ENCODE measurements around the gene CEP20.
A peak's percentile ranks its signal among the peaks of the same experiment; 100 is the strongest.
"Not testable (repeated sequence)": the region's sequence is repeated elsewhere in the genome, so short reads cannot be mapped to it uniquely, and the experiment has no call there.

Gene CEP20

GRCh38 chr16:15864939-15865338, 23.5 kb downstream of the CEP20 start:
- DNase-seq: no peak
- intact Hi-C loops (cut with DNase I): no loop called here

- intact Hi-C loops (cut with DNase I): no loop called here
- no peak for DNase-seq
These were observed 26.4 kb downstream of the CEP20 start for GRCh38 chr16:15861996-15862395.

GRCh38 chr16:15858921-15859668, 29.3 kb downstream of the CEP20 start:
- DNase-seq: no peak
- intact Hi-C loops (cut with DNase I): no loop called here

DNA sequence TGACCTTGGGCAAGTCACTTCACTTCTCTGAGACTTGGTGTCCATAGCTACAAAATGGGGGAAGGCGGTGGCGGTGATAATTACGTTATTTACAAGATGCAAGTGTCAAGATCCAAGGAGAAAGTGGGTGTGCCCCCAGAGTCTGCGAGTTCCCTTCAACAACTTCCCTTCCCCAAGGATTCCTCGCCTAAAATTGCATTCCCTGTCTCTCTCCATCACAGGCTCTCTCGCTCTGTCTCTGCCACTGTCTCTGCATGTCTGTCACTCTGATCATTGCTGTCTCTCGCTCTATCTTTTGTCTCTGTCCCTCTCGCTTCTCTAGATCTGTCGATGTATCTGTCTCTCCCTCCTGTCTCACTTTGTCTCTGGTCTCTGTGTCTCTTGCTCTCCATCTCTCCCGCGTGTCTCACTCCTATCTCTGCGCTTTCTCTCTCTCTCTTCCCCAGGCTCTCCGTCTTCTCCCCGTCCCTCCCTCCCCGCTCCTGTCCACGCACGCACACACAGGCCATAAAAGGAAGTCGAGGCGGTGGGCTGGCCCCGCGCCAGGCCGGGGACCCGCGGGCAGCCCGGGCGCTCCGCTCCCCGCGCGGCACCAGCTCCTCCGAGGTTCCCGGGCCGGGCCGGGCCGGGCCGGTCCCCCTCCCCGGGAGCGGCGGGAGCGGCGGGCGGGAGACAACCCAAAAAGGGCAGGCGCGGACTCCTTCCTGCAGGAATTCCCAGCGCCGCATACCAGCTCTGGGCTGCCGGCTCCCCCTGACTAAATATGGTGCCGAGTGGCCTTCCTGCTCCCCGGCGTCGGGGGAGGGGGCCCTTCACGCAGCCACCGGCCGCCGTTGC, 30.5 kb downstream of the CEP20 start:
- intact Hi-C loops (cut with DNase I): no loop called here
- DNase-seq: peak in 6 of 10 donors; percentile 6 to 85 (median 18)

DNA sequence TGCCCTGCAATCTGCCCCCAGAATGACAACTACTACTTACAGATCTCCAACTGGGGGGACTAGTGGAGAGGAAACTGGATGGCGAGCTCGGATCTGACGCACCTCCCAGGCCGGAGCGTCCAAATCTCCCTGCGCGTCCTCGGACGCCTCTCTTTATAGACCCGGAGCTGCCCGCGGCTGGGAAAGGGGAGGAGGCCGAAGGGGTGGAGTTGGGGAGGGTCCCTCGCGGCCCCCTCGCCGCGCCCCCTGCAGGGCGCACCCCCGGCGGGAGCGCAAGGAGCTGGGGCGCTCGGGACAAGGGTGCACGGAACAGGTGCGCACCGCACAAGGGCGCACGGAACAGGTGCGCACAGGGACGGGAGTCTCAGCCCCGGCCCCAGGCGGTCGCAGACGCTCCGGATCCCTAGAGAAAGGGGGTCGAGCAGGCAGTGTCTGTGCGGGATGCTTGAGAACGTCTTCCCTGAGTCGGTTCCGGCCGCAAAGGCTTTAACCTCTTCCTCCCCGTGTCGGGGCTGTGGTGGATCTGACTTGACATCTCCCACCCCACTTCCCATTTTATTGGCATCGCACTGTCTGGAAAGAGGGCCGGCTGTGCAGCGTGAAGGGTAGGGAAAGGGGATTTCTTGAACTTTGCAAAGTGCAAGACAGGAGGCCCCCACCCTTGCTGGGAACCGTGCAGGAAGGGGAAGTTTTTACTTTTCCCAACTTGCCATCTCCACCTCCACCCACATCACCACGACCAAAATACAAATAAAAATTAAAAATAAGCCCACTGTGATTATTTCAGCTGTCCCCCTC, 31.3 kb downstream of the CEP20 start, which contains the start of gene MYH11:
Gene MYH11, minus strand, starts transcription at position 128 of the 798 bp plus-strand sequence. CDS start 18,776 bp downstream, outside the sequence.
- no peak for DNase-seq

DNA sequence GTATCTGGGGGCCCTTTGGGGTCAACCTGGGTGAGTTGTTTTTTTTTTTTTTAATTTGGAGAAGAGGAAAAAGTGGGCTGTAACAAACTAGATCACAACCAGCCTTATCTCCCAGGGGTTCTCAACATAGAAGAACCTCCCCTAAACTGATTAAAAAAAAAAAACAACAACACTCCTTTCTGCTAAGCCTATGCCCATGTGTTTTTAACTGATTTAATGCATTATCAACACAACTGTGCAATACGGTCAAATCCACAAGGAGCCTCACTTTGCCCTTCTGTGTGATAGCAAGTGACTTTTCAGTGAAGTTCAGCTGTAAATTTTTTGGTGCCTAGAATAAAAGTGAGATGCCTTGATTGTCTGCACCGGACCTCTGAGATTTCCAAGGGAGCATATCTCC, 32.2 kb downstream of the CEP20 start:
- DNase-seq: no peak
- intact Hi-C loops (cut with DNase I): no loop called here

More for the DNA sequence above, 31.3 kb downstream of the CEP20 start, which contains the start of gene MYH11:
- intact Hi-C loops (cut with DNase I): no loop called here

DNA sequence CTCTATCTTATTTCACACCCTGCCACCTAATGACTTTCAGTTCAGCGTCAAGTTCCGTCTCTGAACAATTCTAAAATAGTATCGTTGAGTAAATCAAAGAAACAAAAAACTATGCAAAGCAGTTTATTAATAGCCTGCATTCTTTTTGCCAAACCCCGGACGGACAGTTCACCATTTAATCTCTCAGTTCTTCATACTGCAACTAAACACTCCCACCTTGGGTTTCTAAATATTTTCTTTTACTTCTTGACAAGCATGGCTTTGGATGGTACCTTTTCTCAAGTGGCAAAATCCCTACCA, 32.7 kb downstream of the CEP20 start:
- no peak for DNase-seq
- intact Hi-C loops (cut with DNase I): no loop called here

DNA sequence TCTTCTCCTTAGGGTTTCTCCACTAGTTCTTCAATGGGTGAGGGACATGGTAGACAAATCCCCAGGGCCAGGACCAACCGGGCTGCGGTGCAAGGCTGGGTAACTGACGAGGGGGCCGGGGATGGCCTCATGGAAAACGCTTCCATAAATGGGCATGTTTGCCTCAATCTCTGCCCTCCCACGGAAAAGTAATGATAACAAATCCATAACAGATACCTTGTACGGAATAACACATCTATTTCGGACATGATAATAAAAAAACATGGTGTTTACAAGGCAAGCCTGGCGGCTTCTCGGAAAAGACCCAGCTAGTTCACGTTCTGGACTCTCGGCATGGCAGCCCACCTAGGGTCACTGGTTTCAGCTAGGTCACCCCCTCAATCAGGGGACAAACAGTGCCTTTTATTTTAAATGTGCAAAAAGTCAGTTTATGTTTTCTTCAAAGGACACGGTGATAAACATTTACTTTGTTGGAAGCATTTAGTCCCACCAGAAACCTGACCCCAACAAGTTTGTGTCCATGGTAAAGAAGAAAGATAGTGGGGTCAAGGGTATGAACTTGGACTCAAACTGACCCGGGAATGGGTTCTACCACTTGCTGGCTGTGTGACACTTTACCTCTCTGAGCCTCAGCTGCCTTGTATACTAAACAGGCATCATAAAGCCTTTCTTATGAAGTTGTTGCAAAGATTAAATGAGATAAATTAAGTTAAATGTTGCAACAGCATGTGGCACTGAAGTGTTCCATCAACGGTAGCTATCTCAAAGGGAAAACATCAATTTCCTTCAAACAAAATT, 33.3 kb downstream of the CEP20 start:
- intact Hi-C loops (cut with DNase I): no loop called here
- DNase-seq: no peak

- intact Hi-C loops (cut with DNase I): no loop called here
- DNase-seq: no peak
These were observed 34.3 kb downstream of the CEP20 start for GRCh38 chr16:15854061-15854460.

DNA sequence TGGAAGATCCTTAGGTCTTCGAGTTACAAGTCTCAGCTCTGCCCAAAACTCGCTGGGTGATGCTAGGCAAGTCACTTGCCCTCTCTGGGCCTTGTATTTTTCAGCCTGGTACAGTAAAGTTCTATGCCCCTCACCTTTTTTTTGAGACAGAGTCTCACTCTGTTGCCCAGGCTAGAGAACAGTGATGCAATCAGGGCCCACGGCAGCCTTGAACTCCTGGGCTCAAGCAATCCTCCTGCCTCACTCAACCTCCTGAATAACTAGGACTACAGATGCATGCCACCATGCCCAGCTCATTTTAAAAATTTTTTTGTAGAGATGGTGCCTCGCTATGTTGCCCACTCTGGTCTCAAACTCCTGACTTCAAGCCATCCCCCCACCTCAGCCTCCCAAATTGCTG, 35.4 kb downstream of the CEP20 start:
- intact Hi-C loops (cut with DNase I): no loop called here
- no peak for DNase-seq

DNA sequence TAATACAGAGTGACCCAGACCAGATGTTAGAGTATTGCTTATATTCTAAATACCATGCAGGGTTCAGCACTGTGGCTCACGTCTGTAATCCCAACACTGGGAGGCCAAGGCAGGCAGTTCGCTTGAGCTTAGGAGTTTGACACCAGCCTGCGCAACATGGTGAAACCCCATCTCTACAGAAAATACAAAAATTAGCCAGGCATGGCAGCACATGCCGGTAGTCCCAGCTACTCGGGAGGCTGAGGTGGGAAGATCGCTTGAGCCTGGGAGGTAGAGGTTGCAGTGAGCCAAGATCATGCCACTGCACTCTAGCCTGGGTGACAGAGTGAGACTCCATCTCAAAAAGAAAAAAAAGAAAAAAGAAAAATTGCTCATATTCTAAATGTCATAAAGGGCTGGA, 37.8 kb downstream of the CEP20 start:
- intact Hi-C loops (cut with DNase I); DNase-seq: not testable (repeated sequence)

- intact Hi-C loops (cut with DNase I): no loop called here
- DNase-seq: no peak
These were observed 39.0 kb downstream of the CEP20 start for GRCh38 chr16:15849209-15849981.

DNA sequence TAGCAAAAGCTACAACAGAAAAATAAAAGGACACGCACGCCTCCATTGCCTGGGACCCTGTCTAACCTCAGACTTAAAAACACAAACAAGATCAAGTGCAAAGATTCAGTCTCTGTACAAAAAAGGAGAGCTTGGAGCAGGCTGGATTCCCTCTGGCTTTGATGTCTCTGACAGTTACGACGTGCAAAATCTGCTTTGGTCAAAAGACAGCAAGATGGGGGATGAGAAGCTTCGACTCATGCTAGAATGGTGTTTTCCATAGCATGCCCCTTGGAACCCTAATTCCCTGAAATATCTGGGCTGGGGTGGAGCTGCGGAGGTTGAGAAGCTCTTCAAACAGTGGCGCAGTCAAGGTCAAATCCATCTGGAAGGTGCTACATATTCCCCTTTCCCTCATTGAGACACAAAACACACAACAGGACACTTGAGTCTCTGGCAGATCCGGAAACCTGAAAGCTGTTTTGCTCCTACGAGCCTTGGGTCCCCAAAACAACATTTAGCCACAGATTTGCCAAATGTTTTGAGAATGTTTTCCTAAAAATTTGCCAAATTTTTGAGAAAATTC, 40.7 kb downstream of the CEP20 start:
- intact Hi-C loops (cut with DNase I): no loop called here
- DNase-seq: no peak

GRCh38 chr16:15846510-15846909, 41.9 kb downstream of the CEP20 start:
- intact Hi-C loops (cut with DNase I): no loop called here

DNA sequence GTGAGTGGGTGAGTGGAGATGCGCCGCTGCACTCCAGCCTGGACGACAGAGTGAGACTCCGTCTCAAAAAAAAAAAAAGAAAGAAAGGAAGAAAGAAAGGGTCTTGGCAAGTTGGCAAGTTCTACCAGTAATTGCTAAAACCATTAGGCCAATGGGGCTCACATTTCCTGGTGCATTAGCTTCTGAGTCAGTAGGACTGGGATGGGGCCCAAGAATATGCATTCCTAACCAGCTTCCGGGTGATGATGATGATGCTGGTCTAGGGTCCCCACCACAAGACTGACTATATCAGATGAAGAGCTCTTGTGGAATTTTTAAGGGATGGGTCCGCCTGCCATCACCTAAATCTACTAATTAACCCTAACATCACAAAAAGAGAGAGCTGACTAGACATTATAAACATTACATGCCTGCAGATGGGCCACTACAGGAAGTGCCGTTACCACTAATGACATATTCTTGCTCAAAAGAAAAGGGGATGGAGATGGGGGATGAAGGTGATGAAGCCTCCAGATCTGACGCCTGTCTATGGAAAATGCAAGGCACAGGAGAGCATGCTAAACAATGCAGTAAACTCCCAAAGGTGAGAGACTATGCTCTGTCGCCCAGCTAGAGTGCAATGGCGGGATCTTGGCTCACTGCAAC, 44.6 kb downstream of the CEP20 start:
- intact Hi-C loops (cut with DNase I): no loop called here
- no peak for DNase-seq

More at GRCh38 chr16:15846510-15846909, 41.9 kb downstream of the CEP20 start:
- DNase-seq: no peak

DNA sequence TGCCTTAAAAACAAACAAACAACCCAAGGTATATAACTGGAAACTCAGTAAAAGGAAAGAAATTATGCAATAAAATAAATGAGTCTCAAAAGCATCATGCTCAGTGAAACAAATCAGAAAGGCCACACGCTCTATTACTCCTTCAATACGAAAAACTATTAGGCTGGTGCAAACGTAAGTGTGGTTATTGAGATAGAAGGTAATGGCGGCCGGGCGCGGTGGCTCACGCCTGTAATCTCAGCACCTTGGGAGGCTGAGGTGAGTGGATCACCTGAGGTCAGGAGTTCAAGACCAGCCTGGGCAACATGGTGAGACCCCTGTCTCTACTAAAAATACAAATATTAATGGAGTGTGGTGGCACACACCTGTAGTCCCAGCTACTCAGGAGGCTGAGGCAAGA, 49.2 kb downstream of the CEP20 start:
- intact Hi-C loops (cut with DNase I): not testable (repeated sequence)

DNA sequence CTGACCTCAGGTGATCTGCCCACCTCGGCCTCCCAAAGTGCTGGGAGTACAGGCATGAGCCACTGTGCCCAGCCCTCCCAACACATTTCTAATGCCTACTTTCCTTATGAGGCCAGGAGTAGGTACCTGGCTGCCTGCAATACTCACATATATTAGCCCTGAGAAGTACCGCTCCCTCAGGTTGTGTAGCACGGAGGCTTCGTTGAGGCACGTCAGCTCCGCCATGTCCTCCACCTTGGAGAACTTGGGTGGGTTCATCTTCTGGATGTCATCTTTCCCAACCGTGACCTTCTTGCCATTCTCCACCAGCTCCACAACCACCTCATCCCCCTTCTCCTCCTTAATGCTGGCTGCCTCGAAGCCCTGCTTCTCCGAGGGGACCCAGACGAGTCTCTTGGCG, 50.6 kb downstream of the CEP20 start:
- intact Hi-C loops (cut with DNase I): no loop called here
- no peak for DNase-seq

More for the DNA sequence above, 49.2 kb downstream of the CEP20 start:
- DNase-seq: not testable (repeated sequence)

DNA sequence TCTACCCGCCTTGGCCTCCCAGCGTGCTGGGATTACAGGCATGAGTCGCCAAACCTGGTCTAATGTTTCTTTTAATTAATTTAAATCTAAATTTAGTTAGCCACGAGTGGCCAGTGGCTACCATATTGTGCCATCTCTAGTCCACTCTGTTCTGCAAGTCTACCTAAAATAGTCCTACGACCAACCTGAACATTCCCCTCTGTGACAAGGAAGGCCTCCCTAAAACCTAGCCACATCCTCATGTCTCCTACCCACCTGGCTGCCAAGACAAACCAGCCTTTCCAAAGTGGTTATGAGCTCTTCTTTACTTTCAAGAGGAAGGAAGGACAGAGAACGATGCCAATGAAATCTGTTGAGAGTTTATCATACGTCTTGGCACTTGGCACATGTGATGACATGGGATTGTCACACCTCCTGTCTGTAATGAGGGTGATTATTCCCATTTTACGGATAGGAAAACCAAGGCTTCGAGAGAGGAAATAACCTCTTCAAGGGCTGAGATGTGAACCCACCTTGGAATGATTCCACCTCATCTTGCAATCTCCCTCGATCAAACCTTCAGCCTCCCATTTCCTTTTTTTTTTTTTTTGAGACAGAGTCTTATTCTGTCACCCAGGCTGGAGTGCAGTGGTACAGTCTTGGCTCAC, 51.3 kb downstream of the CEP20 start:
- DNase-seq: no peak
- intact Hi-C loops (cut with DNase I): no loop called here
